ENCODE results near the gene PDF. TPM values are rescaled to one million over a fixed set of nuclear protein-coding genes. Genes with fewer than 3 reads are reported as not detected.

Gene PDF
- total and polyA plus RNA-seq, 2 of the 13 experiments (the other 11 are each of a cell fraction or from before 2014, with no cell fraction given): 12.4 to 48.8 TPM

DNA sequence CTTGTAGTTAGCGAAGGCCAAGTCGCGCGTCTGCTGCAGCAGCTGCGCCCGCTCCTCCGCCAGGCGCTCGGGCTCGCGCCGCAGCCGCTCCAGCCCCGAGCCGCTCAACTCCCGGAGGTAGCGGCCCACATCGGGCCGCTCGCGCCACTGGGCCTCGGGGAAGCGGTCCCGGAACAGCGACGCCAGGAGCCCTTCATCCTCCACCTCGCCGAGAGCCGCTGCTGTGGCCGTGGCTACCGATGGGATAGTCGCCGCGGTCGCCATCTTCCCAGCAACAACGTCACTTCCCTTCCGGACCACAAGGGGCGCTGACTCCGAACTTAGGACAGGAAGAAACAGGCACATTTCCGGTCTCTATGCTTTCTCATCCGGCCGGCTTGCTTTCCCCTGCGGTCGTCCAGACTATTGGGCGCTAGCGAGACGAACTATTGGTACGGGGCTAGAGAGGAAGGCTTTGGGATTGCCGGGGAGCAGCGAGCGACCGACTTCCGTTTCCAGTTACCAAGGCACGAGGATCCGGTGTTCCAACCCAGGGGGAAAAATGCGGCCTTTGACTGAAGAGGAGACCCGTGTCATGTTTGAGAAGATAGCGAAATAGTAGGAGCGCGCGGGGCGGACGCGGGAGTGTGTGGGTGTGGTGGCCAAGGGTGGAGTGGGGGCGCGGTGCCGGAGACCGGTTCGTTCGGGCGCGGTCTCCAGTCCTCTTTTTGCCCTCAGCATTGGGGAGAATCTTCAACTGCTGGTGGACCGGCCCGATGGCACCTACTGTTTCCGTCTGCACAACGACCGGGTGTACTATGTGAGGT is 9.1 kb upstream of the PDF start, which contains the start of the genes COG8 and NIP7 (continued):
- TF ChIP-seq, protein P1, sequence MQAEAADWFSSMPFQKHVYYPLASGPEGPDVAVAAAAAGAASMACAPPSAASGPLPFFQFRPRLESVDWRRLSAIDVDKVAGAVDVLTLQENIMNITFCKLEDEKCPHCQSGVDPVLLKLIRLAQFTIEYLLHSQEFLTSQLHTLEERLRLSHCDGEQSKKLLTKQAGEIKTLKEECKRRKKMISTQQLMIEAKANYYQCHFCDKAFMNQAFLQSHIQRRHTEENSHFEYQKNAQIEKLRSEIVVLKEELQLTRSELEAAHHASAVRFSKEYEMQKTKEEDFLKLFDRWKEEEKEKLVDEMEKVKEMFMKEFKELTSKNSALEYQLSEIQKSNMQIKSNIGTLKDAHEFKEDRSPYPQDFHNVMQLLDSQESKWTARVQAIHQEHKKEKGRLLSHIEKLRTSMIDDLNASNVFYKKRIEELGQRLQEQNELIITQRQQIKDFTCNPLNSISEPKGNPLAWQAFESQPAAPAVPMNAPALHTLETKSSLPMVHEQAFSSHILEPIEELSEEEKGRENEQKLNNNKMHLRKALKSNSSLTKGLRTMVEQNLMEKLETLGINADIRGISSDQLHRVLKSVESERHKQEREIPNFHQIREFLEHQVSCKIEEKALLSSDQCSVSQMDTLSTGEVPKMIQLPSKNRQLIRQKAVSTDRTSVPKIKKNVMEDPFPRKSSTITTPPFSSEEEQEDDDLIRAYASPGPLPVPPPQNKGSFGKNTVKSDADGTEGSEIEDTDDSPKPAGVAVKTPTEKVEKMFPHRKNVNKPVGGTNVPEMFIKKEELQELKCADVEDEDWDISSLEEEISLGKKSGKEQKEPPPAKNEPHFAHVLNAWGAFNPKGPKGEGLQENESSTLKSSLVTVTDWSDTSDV (CRISPR knock-in tag; IDR thresholded peaks at IDR 0.05): no peak; the same call in none of the 2 replicates
- TF ChIP-seq ATF1 (CRISPR knock-in tag; IDR thresholded peaks at IDR 0.05) (peak; percentile 87), POGZ (CRISPR knock-in tag; IDR thresholded peaks at IDR 0.05) (peak; percentile 100), HNRNPH1 (optimal IDR thresholded peaks at IDR 0.05; ENCODE audit: low read depth, low read length) (no peak), HDAC6 (IDR thresholded peaks at IDR 0.05; ENCODE audit: low read depth, low read length) (no peak), ZNF83 (CRISPR knock-in tag; IDR thresholded peaks at IDR 0.05; ENCODE audit: borderline replicate concordance) (no peak; the same call in 1 of the 2 replicates), ZNF773 (CRISPR knock-in tag; IDR thresholded peaks at IDR 0.05; ENCODE audit: borderline replicate concordance) (0 out of 2 replicates have a peak, but pooled peaks have one; percentile 16), ZNF10 (CRISPR knock-in tag; IDR thresholded peaks at IDR 0.05; ENCODE audit: borderline replicate concordance, low read depth) (no peak), SPEN (CRISPR knock-in tag; IDR thresholded peaks at IDR 0.05; ENCODE audit: low read depth) (peak; percentile 98), TP53 (CRISPR knock-in tag; conservative IDR thresholded peaks at IDR 0.05) (no peak; the same call in none of the 2 replicates)
- TF ChIP-seq, protein P2, sequence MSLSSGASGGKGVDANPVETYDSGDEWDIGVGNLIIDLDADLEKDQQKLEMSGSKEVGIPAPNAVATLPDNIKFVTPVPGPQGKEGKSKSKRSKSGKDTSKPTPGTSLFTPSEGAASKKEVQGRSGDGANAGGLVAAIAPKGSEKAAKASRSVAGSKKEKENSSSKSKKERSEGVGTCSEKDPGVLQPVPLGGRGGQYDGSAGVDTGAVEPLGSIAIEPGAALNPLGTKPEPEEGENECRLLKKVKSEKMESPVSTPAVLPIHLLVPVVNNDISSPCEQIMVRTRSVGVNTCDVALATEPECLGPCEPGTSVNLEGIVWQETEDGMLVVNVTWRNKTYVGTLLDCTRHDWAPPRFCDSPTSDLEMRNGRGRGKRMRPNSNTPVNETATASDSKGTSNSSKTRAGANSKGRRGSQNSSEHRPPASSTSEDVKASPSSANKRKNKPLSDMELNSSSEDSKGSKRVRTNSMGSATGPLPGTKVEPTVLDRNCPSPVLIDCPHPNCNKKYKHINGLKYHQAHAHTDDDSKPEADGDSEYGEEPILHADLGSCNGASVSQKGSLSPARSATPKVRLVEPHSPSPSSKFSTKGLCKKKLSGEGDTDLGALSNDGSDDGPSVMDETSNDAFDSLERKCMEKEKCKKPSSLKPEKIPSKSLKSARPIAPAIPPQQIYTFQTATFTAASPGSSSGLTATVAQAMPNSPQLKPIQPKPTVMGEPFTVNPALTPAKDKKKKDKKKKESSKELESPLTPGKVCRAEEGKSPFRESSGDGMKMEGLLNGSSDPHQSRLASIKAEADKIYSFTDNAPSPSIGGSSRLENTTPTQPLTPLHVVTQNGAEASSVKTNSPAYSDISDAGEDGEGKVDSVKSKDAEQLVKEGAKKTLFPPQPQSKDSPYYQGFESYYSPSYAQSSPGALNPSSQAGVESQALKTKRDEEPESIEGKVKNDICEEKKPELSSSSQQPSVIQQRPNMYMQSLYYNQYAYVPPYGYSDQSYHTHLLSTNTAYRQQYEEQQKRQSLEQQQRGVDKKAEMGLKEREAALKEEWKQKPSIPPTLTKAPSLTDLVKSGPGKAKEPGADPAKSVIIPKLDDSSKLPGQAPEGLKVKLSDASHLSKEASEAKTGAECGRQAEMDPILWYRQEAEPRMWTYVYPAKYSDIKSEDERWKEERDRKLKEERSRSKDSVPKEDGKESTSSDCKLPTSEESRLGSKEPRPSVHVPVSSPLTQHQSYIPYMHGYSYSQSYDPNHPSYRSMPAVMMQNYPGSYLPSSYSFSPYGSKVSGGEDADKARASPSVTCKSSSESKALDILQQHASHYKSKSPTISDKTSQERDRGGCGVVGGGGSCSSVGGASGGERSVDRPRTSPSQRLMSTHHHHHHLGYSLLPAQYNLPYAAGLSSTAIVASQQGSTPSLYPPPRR (CRISPR knock-in tag; IDR thresholded peaks at IDR 0.05; ENCODE audit: borderline replicate concordance): peak; percentile 73; the same call in 1 of the 2 replicates
